ENCODE results near the gene KLHDC4. TPM values are rescaled to one million over a fixed set of nuclear protein-coding genes. Genes with fewer than 3 reads are reported as not detected.

Gene KLHDC4
- total and polyA plus RNA-seq, 2 of the 4 experiments (the other 2 are of a cell fraction), result 13.6 to 19.0 TPM

GRCh38 chr16:87689956-87690465 is 75.8 kb downstream of the KLHDC4 start:
- dilution Hi-C loops (cut with HindIII; ENCODE audit: low sequenced_read_pairs, unreplicated experiment), result no loop called here
- CTCF ChIA-PET, result interaction anchor here (0.7 kb wide), 1 partner anchor 12 kb away, joined by 7 read pairs; no protein-coding TSS in a partner anchor
- POLR2A ChIA-PET (ENCODE audit: unreplicated experiment), result no interaction called here

More at GRCh38 chr16:87689956-87690465, 75.8 kb downstream of the KLHDC4 start:
- H2AFZ ChIP-seq (replicated peaks; ENCODE audit: low read length, poor library complexity), result no peak overlapping the region
- H3K14ac ChIP-seq (replicated peaks; ENCODE audit: low read depth, low read length), result no peak overlapping the region
- WGBS, 2 experiments (ENCODE audit: extremely low coverage in 2 of 2, insufficient read length in 1 of 2), result 92% methylated on average over 34 of the region's 46 CpGs; no CpG with 5 or more reads in 1 of the 2 experiments
- H4K5ac ChIP-seq (ENCODE audit: low read depth, low read length), result no peak overlapping the region
- H3K4me3 ChIP-seq (ENCODE audit: insufficient read depth, low read depth, low read length), result no peak overlapping the region
- no peak for ATAC-seq (ENCODE audit: low read depth)
- no peak overlapping the region for H4K91ac ChIP-seq (ENCODE audit: insufficient read depth, low read depth, low read length)
- no peak overlapping the region for H2AK9ac ChIP-seq (replicated peaks; ENCODE audit: low read depth, low read length, poor library complexity)
- no peaks in the 10 kb centered on the region for H3K79me1 ChIP-seq (ENCODE audit: low read depth in 1 of 2, low read length in 2 of 2)
- in situ Hi-C loops (cut with MboI; ENCODE audit: low sequenced_read_pairs), result no loop called here
- intact Hi-C loops (cut with micrococcal nuclease), result no loop called here
- H3K4me2 ChIP-seq (ENCODE audit: low read depth, low read length), result no peak overlapping the region
- no peak overlapping the region for H3K56ac ChIP-seq (ENCODE audit: extremely low read depth, insufficient read depth, low read length)
- no peak overlapping the region for H2BK15ac ChIP-seq (ENCODE audit: low read depth, low read length)
- DNase-seq, result no peak
- H3K9me3 ChIP-seq (ENCODE audit: control insufficient read depth, insufficient read depth, low read length), result no peaks in the 10 kb centered on the region
- no peaks in the 10 kb centered on the region for H4K20me1 ChIP-seq (ENCODE audit: insufficient read depth, low read length)
- H3K27me3 ChIP-seq (ENCODE audit: control insufficient read depth, insufficient read depth, low read length), result peaks cover 12% of the 10 kb centered on the region; the same call in 1 of the 2 replicates
- H3K4me1 ChIP-seq (ENCODE audit: control insufficient read depth, insufficient read depth, low read length), result no peaks in the 10 kb centered on the region
- H3K36me3 ChIP-seq (ENCODE audit: control insufficient read depth, insufficient read depth, low read length), result no peaks in the 10 kb centered on the region
- no peaks in the 10 kb centered on the region for H3K9me1 ChIP-seq (ENCODE audit: insufficient read depth, low read length)
- H2BK20ac ChIP-seq (ENCODE audit: low read depth, low read length), result no peak overlapping the region
- no peak overlapping the region for H3K4ac ChIP-seq (ENCODE audit: low read depth, low read length)
- H3K27ac ChIP-seq (ENCODE audit: insufficient read depth, low read length), result no peak overlapping the region
- no peak overlapping the region for H3K18ac ChIP-seq (ENCODE audit: low read depth, low read length)
- BruUV-seq (replicated peaks), result no TSS peak
- no peak overlapping the region for H2BK120ac ChIP-seq (ENCODE audit: low read depth, low read length)
- no peak for TF ChIP-seq MAFK (IDR thresholded peaks at IDR 0.05; ENCODE audit: low read depth, low read length)
- no peak for TF ChIP-seq MAZ (IDR thresholded peaks at IDR 0.05; ENCODE audit: borderline replicate concordance, low read depth, low read length)
- TF ChIP-seq RFX5 (IDR thresholded peaks at IDR 0.05; ENCODE audit: low read depth, low read length), result no peak
- no peak for TF ChIP-seq USF2 (IDR thresholded peaks at IDR 0.05; ENCODE audit: low read depth, low read length)
- TF ChIP-seq POLR2A (IDR thresholded peaks at IDR 0.05; ENCODE audit: low read depth, low read length), result no peak
- no peak for TF ChIP-seq RAD21 (IDR thresholded peaks at IDR 0.05; ENCODE audit: low read length)
- no peak for TF ChIP-seq MXI1 (IDR thresholded peaks at IDR 0.05; ENCODE audit: borderline replicate concordance, low read depth, low read length)
- no peak for TF ChIP-seq CEBPB (IDR thresholded peaks at IDR 0.05; ENCODE audit: low read depth, low read length)
- no peak for TF ChIP-seq NFE2L2 (IDR thresholded peaks at IDR 0.05; ENCODE audit: low read depth, low read length)
- no peak for TF ChIP-seq CHD1 (IDR thresholded peaks at IDR 0.05; ENCODE audit: low read depth, low read length)
- no peak for TF ChIP-seq RCOR1 (IDR thresholded peaks at IDR 0.05; ENCODE audit: insufficient replicate concordance, low read length)
- TF ChIP-seq BHLHE40 (IDR thresholded peaks at IDR 0.05; ENCODE audit: low read depth, low read length), result no peak
- no peak for TF ChIP-seq CTCF (conservative IDR thresholded peaks at IDR 0.05; ENCODE audit: low read depth, low read length)
- TF ChIP-seq SMC3 (IDR thresholded peaks at IDR 0.05; ENCODE audit: low read depth, low read length), result no peak
- TF ChIP-seq ELK1 (IDR thresholded peaks at IDR 0.05; ENCODE audit: borderline replicate concordance, low read depth, low read length), result no peak
- no peak overlapping the region for H3K23ac ChIP-seq (ENCODE audit: low read depth, low read length)
- H2AK5ac ChIP-seq (ENCODE audit: low read depth, low read length), result no peak overlapping the region
- H3K9ac ChIP-seq (ENCODE audit: low read depth, low read length), result no peak overlapping the region
- H2BK5ac ChIP-seq (ENCODE audit: low read depth, low read length, poor library complexity, severe bottlenecking), result no peak overlapping the region
- no peak overlapping the region for H4K8ac ChIP-seq (ENCODE audit: low read depth in 2 of 2, low read length in 2 of 2)

Measured in IMR-90 (cell line).